Fibroblast of the aortic adventitia (primary cell): ENCODE measurements around the gene FHIT. TPM values are rescaled to one million over a fixed set of nuclear protein-coding genes. Genes with fewer than 3 reads are reported as not detected.

Experiments used
- DNase-seq: peaks from one replicate; pipeline ENCODE4 v3.0.0-alpha.2; 2010; ENCODE audit warnings: low read depth
- H3K4me3 ChIP-seq: 2 replicates; pipeline ENCODE4 v1.5.1; 2011; ENCODE audit warnings: low read depth, mild to moderate bottlenecking, control low read depth, low read length, moderate library complexity
- total RNA-seq: library from RNA; depleted of rRNA; stranded (reverse); fragments of >200 nt; gene quantifications from 2 replicates; pipeline ENCODE4 v1.2.3, GENCODE V29; 2012; ENCODE audit warnings: low replicate concordance
- TF ChIP-seq, protein P1 (sequence below): IDR thresholded peaks from 2 replicates; pipeline ENCODE4 v1.5.1; 2011; ENCODE audit warnings: mild to moderate bottlenecking, low read length, control low read depth, inconsistent platforms; ENCODE audit not compliant: insufficient read depth

Gene FHIT
- total RNA-seq, 1 donor = 1.5 TPM

DNA sequence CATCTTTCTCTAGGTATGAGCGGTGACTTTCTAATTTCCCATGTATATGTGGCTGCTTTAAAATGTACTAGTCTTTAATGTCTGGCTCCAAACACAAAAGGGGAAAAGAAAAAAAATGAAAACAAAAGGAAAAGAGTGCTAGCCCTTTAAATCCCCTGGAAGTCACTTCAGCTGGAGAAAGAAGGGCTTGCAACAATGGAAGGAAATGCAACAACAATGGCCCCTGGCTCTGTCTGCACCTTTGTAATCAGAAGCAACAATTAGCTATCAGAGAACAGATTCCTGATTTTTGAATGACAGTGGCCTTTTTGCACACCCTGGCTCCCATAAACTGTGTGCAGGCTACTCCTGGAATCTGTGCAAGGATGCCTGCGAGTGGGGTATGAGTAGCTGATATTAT lies 591.2 kb downstream of the FHIT start:
- TF ChIP-seq, protein P1, sequence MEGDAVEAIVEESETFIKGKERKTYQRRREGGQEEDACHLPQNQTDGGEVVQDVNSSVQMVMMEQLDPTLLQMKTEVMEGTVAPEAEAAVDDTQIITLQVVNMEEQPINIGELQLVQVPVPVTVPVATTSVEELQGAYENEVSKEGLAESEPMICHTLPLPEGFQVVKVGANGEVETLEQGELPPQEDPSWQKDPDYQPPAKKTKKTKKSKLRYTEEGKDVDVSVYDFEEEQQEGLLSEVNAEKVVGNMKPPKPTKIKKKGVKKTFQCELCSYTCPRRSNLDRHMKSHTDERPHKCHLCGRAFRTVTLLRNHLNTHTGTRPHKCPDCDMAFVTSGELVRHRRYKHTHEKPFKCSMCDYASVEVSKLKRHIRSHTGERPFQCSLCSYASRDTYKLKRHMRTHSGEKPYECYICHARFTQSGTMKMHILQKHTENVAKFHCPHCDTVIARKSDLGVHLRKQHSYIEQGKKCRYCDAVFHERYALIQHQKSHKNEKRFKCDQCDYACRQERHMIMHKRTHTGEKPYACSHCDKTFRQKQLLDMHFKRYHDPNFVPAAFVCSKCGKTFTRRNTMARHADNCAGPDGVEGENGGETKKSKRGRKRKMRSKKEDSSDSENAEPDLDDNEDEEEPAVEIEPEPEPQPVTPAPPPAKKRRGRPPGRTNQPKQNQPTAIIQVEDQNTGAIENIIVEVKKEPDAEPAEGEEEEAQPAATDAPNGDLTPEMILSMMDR = no peak
- no peak overlapping the region for H3K4me3 ChIP-seq
- DNase-seq = no peak

DNA sequence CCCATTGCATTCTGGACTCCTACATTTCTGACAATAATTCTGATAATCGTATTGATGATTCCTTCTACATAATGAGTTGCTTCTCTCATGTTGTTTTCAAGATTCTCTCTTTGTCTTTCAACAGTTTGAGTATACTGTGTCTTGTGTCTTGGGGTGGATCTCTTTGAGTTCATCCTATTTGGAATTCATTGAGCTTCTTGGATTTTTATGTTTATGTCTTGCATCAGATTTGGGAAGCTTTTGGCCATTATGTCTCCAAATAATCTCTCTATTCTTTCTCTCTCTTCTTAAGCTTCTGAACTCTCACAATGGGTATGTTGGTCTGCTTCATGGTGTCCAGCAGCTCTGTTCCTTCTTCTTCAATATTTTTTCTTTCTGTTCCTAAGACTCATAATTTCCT lies 592.2 kb downstream of the FHIT start:
- DNase-seq = no peak
- TF ChIP-seq, protein P1 = no peak
- H3K4me3 ChIP-seq = no peak overlapping the region

DNA sequence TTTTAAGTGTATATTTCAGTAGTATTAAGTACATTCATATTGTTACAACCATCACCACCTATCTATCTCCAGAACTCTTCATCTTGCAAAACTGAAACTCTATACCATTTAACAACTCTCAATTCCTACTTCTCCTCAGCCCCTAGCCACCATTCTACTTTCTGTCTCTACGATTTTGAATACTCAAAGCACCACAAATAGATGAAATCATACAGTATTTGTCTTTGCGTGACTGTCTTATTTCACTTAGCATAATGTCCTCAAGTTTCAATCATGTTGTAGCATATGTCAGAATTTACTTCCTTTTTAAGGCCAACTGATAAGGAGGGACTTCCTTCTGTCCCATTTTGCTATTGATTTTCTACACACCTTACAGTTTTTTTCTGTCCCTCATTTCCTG lies 593.3 kb downstream of the FHIT start:
- H3K4me3 ChIP-seq = no peak overlapping the region
- TF ChIP-seq, protein P1 = no peak
- DNase-seq = no peak

DNA sequence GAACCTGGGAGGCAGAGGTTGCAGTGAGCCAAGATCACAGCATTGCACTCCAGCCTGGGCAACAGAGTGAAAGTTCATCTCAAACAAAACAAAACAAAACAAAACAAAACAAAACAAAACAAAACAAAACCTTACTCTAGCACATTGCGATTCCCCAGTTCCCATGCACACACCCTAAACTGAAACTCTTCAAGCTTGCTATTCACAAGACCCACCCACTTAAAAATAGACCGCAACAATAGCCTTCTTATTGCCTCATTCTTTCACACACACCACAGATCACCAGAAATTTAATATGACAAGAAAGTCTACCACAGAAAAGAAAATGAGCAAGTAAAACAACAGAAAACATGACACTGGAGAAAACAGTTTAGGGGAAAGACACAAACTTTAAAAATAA lies 598.4 kb downstream of the FHIT start:
- H3K4me3 ChIP-seq = no peak overlapping the region
- TF ChIP-seq, protein P1 = no peak
- DNase-seq = no peak

DNA sequence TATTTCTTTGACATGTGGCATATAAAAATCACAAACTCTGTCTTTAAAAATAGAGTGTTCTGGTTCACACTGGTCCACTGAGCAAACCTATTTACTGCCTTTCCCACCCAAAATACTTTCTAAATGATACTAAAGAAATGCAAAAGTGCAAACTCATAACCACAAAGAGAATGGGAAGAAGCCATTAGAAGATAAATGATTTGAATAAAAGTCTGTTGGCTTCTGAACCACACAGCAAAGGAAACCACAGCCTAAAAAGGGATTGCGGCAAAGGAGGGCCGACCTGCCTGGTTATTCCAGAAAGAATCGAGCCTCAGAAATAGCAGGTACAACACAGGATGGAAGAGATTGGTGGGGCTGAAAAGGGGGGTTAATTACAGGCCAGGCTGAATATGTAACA lies 599.5 kb downstream of the FHIT start:
- TF ChIP-seq, protein P1 = no peak
- DNase-seq = no peak
- H3K4me3 ChIP-seq = no peak overlapping the region

DNA sequence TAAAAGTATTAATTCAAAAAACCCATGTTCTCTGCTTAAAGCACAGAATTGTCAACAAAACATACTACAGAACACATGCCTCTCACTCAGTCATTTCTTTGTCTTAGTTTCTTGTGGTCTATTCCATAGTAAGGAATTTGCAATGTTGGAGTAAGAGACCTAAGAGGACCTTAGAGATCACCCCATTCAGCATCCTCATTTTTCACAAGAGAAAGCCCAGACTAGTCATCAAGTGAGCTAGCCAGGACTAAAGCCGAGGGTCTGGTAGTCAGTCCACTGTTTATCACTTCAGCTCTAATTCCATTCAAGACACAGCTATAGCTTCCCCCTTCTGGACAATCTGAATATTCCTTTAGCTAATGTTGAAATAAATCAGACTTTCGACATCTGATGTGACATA lies 601.1 kb downstream of the FHIT start:
- DNase-seq = no peak
- TF ChIP-seq, protein P1 = no peak
- H3K4me3 ChIP-seq = no peak overlapping the region

DNA sequence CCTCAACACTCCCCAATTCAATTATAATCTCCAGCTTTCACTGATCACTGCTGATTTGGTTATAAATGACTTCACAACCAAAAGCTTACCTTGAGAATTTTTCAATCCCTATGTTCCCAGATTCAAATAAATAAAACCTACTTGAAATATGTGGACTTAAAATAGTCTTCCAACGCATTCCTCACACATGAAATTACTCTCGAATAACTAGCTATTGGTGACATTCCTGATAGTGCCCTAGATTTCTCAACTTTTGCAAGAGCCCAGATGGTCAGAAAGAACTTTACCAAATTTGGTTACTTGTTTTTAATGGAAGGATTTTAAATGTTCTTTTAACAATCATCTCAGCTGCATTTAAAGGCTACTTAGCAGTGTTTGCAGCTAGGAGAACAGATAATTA lies 605.5 kb downstream of the FHIT start:
- no peak overlapping the region for H3K4me3 ChIP-seq
- TF ChIP-seq, protein P1 = no peak
- DNase-seq = no peak
